Mesothelial cell of epicardium (in vitro differentiated cells): ENCODE data around the gene HTR3B. TPM values are rescaled to one million over a fixed set of nuclear protein-coding genes. Genes with fewer than 3 reads are reported as not detected.
"Not testable (repeated sequence)": the region's sequence is repeated elsewhere in the genome, so short reads cannot be mapped to it uniquely, and the experiment has no call there.

ENCODE experiments used
- DNase-seq, 2 experiments: peaks; one replicate each; pipeline ENCODE4 v3.0.0; 2021; ENCODE audit warnings: low spot score in 2 of 2; ENCODE audit not compliant: unreplicated experiment in 2 of 2
- H3K27ac Mint-ChIP-seq: 2 replicates; pipeline ENCODE4 v1.8.0; 2021; ENCODE audit warnings: mixed read lengths
- H3K27me3 Mint-ChIP-seq: 2 replicates; pipeline ENCODE4 v1.8.0; 2021; ENCODE audit warnings: low read depth, mixed read lengths
- H3K36me3 Mint-ChIP-seq: 2 replicates; pipeline ENCODE4 v1.8.0; 2021; ENCODE audit warnings: mixed read lengths
- H3K4me1 Mint-ChIP-seq: 2 replicates; pipeline ENCODE4 v1.8.0; 2021; ENCODE audit warnings: mixed read lengths
- H3K4me3 Mint-ChIP-seq: 2 replicates; pipeline ENCODE4 v1.8.0; 2021; ENCODE audit warnings: mild to moderate bottlenecking, moderate library complexity, mixed read lengths
- H3K9me3 Mint-ChIP-seq: 2 replicates; pipeline ENCODE4 v1.8.0; 2021; ENCODE audit warnings: mixed read lengths
- CTCF ChIP-seq: fragments of 200-600 bp; sonication (generic); IDR thresholded peaks from one replicate; pipeline ENCODE4 v1.5.0; 2021; ENCODE audit warnings: antibody characterized with exemption; ENCODE audit not compliant: unreplicated experiment
- total RNA-seq: library from RNA; stranded (reverse); gene quantifications from 3 replicates; pipeline ENCODE4 v1.2.1, GENCODE V29; 2021

HTR3B gene
- total RNA-seq, 1 donor from 2014 or later: not detected

- H3K4me3 Mint-ChIP-seq: no peak overlapping the region
- H3K4me1 Mint-ChIP-seq: peaks cover 27% of the 10 kb centered on the region
- DNase-seq: no peak
- H3K36me3 Mint-ChIP-seq: no peaks in the 10 kb centered on the region
- TF ChIP-seq CTCF: no peak
- peaks cover 4% of the 10 kb centered on the region for H3K9me3 Mint-ChIP-seq
- no peaks in the 10 kb centered on the region for H3K27me3 Mint-ChIP-seq
- no peak overlapping the region for H3K27ac Mint-ChIP-seq
Observed at GRCh38 chr11:113877670-113878055, 26.9 kb upstream of the HTR3B start.

DNA sequence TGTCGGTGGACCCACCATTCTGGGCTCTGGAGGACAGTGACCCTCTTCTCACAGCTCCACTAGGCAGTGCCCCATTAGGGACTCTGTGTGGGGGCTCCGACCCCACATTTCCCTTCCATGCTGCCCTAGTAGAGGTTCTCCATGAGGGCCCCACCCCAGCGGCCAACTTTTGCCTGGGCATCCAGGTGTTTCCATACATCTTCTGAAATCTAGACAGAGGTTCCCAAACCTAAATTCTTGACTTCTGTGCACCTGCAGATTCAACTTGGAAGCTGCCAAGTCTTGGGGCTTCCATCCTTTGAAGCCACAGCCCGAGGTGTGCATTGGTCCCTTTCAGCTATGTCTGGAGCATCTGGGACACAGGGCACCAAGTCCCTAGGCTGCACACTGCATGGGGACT is 25.1 kb upstream of the HTR3B start:
- not testable (repeated sequence) for H3K4me3 Mint-ChIP-seq, H3K27me3 Mint-ChIP-seq, H3K27ac Mint-ChIP-seq, DNase-seq, H3K36me3 Mint-ChIP-seq, H3K9me3 Mint-ChIP-seq
- peaks cover 19% of the 10 kb centered on the region for H3K4me1 Mint-ChIP-seq

DNA sequence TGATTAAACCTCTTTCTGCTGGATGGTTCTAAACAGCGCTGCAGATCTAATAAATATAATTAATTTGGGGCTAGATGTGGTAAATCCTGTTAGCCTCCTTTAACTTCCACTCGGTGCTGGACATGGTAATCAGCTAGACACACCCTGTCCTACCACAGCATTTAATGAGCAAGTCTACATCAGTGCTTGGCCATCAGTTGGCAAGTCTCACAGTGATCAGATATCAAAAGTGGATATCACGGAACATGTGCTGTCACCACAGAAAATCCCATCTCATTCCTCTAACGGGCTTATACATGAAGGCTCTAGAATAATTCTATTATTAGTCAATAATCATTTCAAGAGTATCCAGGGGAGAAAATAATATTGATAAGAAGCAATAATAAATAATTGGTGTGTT is 23.6 kb upstream of the HTR3B start:
- no peak for TF ChIP-seq CTCF
- no peak for DNase-seq
- no peaks in the 10 kb centered on the region for H3K27me3 Mint-ChIP-seq
- peaks cover 17% of the 10 kb centered on the region for H3K4me1 Mint-ChIP-seq
- H3K4me3 Mint-ChIP-seq: no peak overlapping the region
- no peak overlapping the region for H3K27ac Mint-ChIP-seq
- H3K36me3 Mint-ChIP-seq: no peaks in the 10 kb centered on the region
- H3K9me3 Mint-ChIP-seq: peaks cover 4% of the 10 kb centered on the region

- no peak overlapping the region for H3K27ac Mint-ChIP-seq
- no peak overlapping the region for H3K4me3 Mint-ChIP-seq
- H3K4me1 Mint-ChIP-seq: peaks cover 9% of the 10 kb centered on the region
- no peaks in the 10 kb centered on the region for H3K36me3 Mint-ChIP-seq
- TF ChIP-seq CTCF: no peak
- no peak for DNase-seq
- no peaks in the 10 kb centered on the region for H3K27me3 Mint-ChIP-seq
- peaks cover 4% of the 10 kb centered on the region for H3K9me3 Mint-ChIP-seq
Observed at GRCh38 chr11:113881856-113882255, 22.7 kb upstream of the HTR3B start.

DNA sequence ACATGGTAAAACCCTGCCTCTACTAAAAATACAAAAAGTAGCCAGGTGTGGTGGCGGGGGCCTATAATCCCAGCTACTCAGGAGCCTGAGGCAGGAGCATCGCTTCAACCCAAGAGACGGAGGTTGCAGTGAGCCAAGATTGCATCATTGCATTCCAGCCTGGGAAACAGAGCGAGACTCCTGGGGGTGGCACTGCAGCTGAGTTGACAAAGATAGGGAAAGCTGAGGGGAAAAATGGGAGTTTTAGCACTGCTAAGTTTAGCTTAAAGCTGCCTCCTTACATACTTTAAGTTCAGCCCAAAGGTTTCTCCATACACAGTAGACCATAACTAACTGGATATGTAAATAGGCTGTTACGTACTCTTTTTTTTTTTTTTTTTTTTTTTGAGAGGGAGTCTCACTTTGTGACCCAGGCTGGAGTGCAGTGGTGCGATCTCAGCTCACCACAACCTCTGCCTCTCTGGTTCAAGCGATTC is 20.2 kb upstream of the HTR3B start:
- TF ChIP-seq CTCF: no peak
- H3K4me3 Mint-ChIP-seq: no peak overlapping the region
- no peak overlapping the region for H3K27ac Mint-ChIP-seq
- H3K27me3 Mint-ChIP-seq: no peaks in the 10 kb centered on the region
- H3K36me3 Mint-ChIP-seq: no peaks in the 10 kb centered on the region
- DNase-seq: no peak
- H3K4me1 Mint-ChIP-seq: peaks cover 9% of the 10 kb centered on the region
- peaks cover 4% of the 10 kb centered on the region for H3K9me3 Mint-ChIP-seq

- no peaks in the 10 kb centered on the region for H3K9me3 Mint-ChIP-seq
- no peak overlapping the region for H3K27ac Mint-ChIP-seq
- no peaks in the 10 kb centered on the region for H3K27me3 Mint-ChIP-seq
- no peak for TF ChIP-seq CTCF
- no peak overlapping the region for H3K4me3 Mint-ChIP-seq
- H3K4me1 Mint-ChIP-seq: peaks cover 9% of the 10 kb centered on the region
- no peaks in the 10 kb centered on the region for H3K36me3 Mint-ChIP-seq
- no peak for DNase-seq
Observed at GRCh38 chr11:113885897-113886296, 18.7 kb upstream of the HTR3B start.
